ENCODE measurements around the gene TMEM212. TPM values are rescaled to one million over a fixed set of nuclear protein-coding genes. Genes with fewer than 3 reads are reported as not detected.

TMEM212 gene
- total and polyA plus RNA-seq, 2 donors (not counting 3 experiments of a cell fraction or from before 2014, with no cell fraction given) = not detected

- intact Hi-C loops (cut with micrococcal nuclease) (loop anchor here (1.0 kb wide), 1 partner anchor 13 kb away; no protein-coding TSS in a partner anchor), dilution Hi-C loops (cut with MboI; ENCODE audit: extremely low pct_ligation_motif_present, low sequenced_read_pairs) (no loop called here)
- Histone ChIP-seq H3K9ac (replicated peaks; ENCODE audit: extremely low read depth, insufficient read depth, low read length) (no peak overlapping the region), H3K27me3 (ENCODE audit: control insufficient read depth in 2 of 2, insufficient read depth in 2 of 2, low read length in 2 of 2) (no peaks in the 10 kb centered on the region), H3K4me2 (ENCODE audit: insufficient read depth, low read length) (peak overlapping the region; percentile 18), H3K9me1 (replicated peaks; ENCODE audit: control insufficient read depth, extremely low read depth, insufficient read depth, low read length) (no peaks in the 10 kb centered on the region), H3K9me3 (replicated peaks; ENCODE audit: control insufficient read depth, insufficient read depth, low read length) (no peaks in the 10 kb centered on the region), H3K27ac (ENCODE audit: insufficient read depth, low read depth, low read length) (peak overlapping the region; percentile 45), H3K4me3 (replicated peaks in 1 of 3; ENCODE audit: insufficient read depth in 1 of 3, low read depth in 1 of 3, low read length in 3 of 3) (no peak overlapping the region), H3K36me3 (ENCODE audit: control insufficient read depth in 2 of 2, extremely low read depth in 1 of 2, insufficient read depth in 2 of 2, low read length in 2 of 2) (no peaks in the 10 kb centered on the region), H3K4me1 (ENCODE audit: control insufficient read depth, extremely low read depth, insufficient read depth, low read length) (peaks cover 30% of the 10 kb centered on the region), H4K20me1 (replicated peaks; ENCODE audit: control insufficient read depth, extremely low read depth, insufficient read depth, low read length) (no peaks in the 10 kb centered on the region), H3K79me2 (ENCODE audit: control insufficient read depth, insufficient read depth, low read length) (no peaks in the 10 kb centered on the region), H2AFZ (ENCODE audit: low read depth, low read length) (peak overlapping the region; percentile 13)
- BruUV-seq (replicated peaks) = no TSS peak
- DNase-seq (ENCODE audit: low read depth, low spot score) = no peak
- no peak for FAIRE-seq
- CTCF ChIA-PET = interaction anchor here (0.7 to 2.4 kb wide), 6 partner anchors 9 to 52 kb away, joined by 3 to 10 read pairs (median 3); no protein-coding TSS in a partner anchor
- POLR2A ChIA-PET = no interaction called here
- TF ChIP-seq POLR2A (IDR thresholded peaks at IDR 0.05; ENCODE audit: low read depth, low read length) (no peak), POLR2AphosphoS5 (IDR thresholded peaks at IDR 0.05; ENCODE audit: insufficient read depth, low read depth, low read length) (no peak), EZH2 (IDR thresholded peaks at IDR 0.05; ENCODE audit: borderline replicate concordance, low read depth, low read length, severe bottlenecking) (no peak), MYC (IDR thresholded peaks at IDR 0.05; ENCODE audit: low read depth, low read length) (no peak), FOS (IDR thresholded peaks at IDR 0.05; ENCODE audit: borderline replicate concordance, insufficient read depth, low read length) (no peak), GATA2 (IDR thresholded peaks at IDR 0.05; ENCODE audit: insufficient read depth, insufficient read length, low read depth, low read length) (no peak), JUN (IDR thresholded peaks at IDR 0.05; ENCODE audit: borderline replicate concordance, insufficient read depth, insufficient read length, low read depth) (no peak), CTCF (IDR thresholded peaks at IDR 0.05; ENCODE audit: extremely low read depth in 1 of 2, insufficient read depth in 1 of 2, low read depth in 1 of 2, low read length in 2 of 2) (no peak), MAX (IDR thresholded peaks at IDR 0.05; ENCODE audit: insufficient read depth, insufficient read length) (no peak)
Observed at GRCh38 chr3:171824824-171825221, 18.3 kb upstream of the TMEM212 start.

Measured in endothelial cell of umbilical vein (primary cell).